Keratinocyte (primary cell): ENCODE results near the gene SYNM. TPM values are rescaled to one million over a fixed set of nuclear protein-coding genes. Genes with fewer than 3 reads are reported as not detected.

Source experiments
- DNase-seq: peaks from one replicate; pipeline ENCODE4 v3.0.0-alpha.2; 2011; ENCODE audit warnings: low read depth, missing footprints, low spot score
- FAIRE-seq: peaks from 2 replicates; lab custom pipeline; 2011; peaks lifted over from hg19 to GRCh38; lab: Jason Lieb, UNC
- H2AFZ ChIP-seq: 2 replicates; pipeline ENCODE4 v1.6.0; 2012; ENCODE audit warnings: low read length, control low read depth, inconsistent platforms; ENCODE audit not compliant: control insufficient read depth
- H3K27ac ChIP-seq: 2 replicates; pipeline ENCODE4 v1.5.1; 2011; ENCODE audit warnings: low read length; ENCODE audit not compliant: control insufficient read depth, insufficient read depth
- H3K27me3 ChIP-seq: 3 replicates; pipeline ENCODE4 v1.6.0; 2011; ENCODE audit warnings: low read length; ENCODE audit not compliant: control insufficient read depth, insufficient read depth; ENCODE audit errors: extremely low read depth
- H3K36me3 ChIP-seq, 2 experiments: 2 replicates in 1 of 2; 3 replicates in 1 of 2; pipeline ENCODE4 v1.5.1; 2011; ENCODE audit warnings: low read length in 2 of 2, mild to moderate bottlenecking in 1 of 2; ENCODE audit not compliant: control insufficient read depth in 2 of 2, insufficient read depth in 2 of 2; ENCODE audit errors: extremely low read depth in 1 of 2
- H3K4me1 ChIP-seq: 3 replicates; pipeline ENCODE4 v1.5.1; 2011; ENCODE audit warnings: low read length; ENCODE audit not compliant: control insufficient read depth, insufficient read depth; ENCODE audit errors: extremely low read depth
- H3K4me2 ChIP-seq: 3 replicates; pipeline ENCODE4 v1.6.0; 2011; ENCODE audit warnings: low read depth, low read length; ENCODE audit not compliant: control insufficient read depth, insufficient read depth; ENCODE audit errors: extremely low read depth
- H3K4me3 ChIP-seq, 3 experiments: fragments of 200-600 bp in 1 of 3; sonication (generic) in 1 of 3; 2 replicates in 2 of 3; 3 replicates in 1 of 3; pipeline ENCODE4 v1.5.1; 2011 to 2016; ENCODE audit warnings: low read length in 3 of 3, mild to moderate bottlenecking in 3 of 3, control low read depth in 2 of 3, inconsistent platforms in 1 of 3, low read depth in 1 of 3, mixed read lengths in 1 of 3, mixed run types in 1 of 3, moderate library complexity in 1 of 3; ENCODE audit not compliant: control insufficient read depth in 2 of 3, insufficient read depth in 2 of 3; ENCODE audit errors: extremely low read depth in 1 of 3
- H3K79me2 ChIP-seq: 2 replicates; pipeline ENCODE4 v1.6.0; 2012; ENCODE audit warnings: low read length; ENCODE audit not compliant: control insufficient read depth, insufficient read depth
- H3K9ac ChIP-seq: 3 replicates; pipeline ENCODE4 v1.6.0; 2011; ENCODE audit warnings: low read length; ENCODE audit not compliant: control insufficient read depth, insufficient read depth; ENCODE audit errors: extremely low read depth
- H3K9me1 ChIP-seq: 3 replicates; pipeline ENCODE4 v1.6.0; 2011; ENCODE audit warnings: low read length; ENCODE audit not compliant: control insufficient read depth, insufficient read depth; ENCODE audit errors: extremely low read depth
- H3K9me3 ChIP-seq: 2 replicates; pipeline ENCODE4 v1.5.1; 2012; ENCODE audit warnings: low read depth, low read length; ENCODE audit not compliant: control insufficient read depth
- H4K20me1 ChIP-seq: 3 replicates; pipeline ENCODE4 v1.6.0; 2011; ENCODE audit warnings: low read length; ENCODE audit not compliant: control insufficient read depth, insufficient read depth; ENCODE audit errors: extremely low read depth
- EZH2 ChIP-seq: IDR thresholded peaks from one replicate; pipeline ENCODE4 v1.6.1; 2012; ENCODE audit warnings: inconsistent platforms, mild to moderate bottlenecking, low read length, moderate library complexity
- dilution Hi-C: fragments of 300-500 bp; cut with MboI; formaldehyde crosslinking; loops from one replicate; pipeline ENCODE4 v1.7.0; 2020; ENCODE audit warnings: low sequenced_read_pairs; ENCODE audit not compliant: extremely low pct_ligation_motif_present
- polyA plus RNA-seq, 5 experiments: library from polyadenylated mRNA; depleted of rRNA in 3 of 5; stranded (reverse) in 3 of 5; stranded (forward) in 1 of 5; unstranded in 1 of 5; fragments of >200 nt; gene quantifications; 1 replicate in 1 of 5; 2 replicates in 3 of 5; 3 replicates in 1 of 5; pipeline versions ENCODE4 v1.2.1 to v1.2.3, GENCODE V29; 2011 to 2012; ENCODE audit warnings: missing spikeins in 2 of 5, low read depth in 1 of 5, low replicate concordance in 1 of 5
- TF ChIP-seq, protein P1 (sequence below), 3 experiments: IDR thresholded peaks in 1 of 3; conservative IDR thresholded peaks in 1 of 3; optimal IDR thresholded peaks in 1 of 3; 2 replicates in 2 of 3; 3 replicates in 1 of 3; pipeline versions ENCODE3 to v1.5.1; 2011; ENCODE audit warnings: low read length in 3 of 3, mild to moderate bottlenecking in 3 of 3, moderate library complexity in 2 of 3, control low read depth in 1 of 3, inconsistent platforms in 1 of 3; ENCODE audit not compliant: insufficient read depth in 2 of 3; ENCODE audit errors: extremely low read depth in 1 of 3

SYNM gene
- polyA plus RNA-seq, 1 donor (not counting 4 experiments of a cell fraction or from before 2014, with no cell fraction given) = 0.09 TPM

DNA sequence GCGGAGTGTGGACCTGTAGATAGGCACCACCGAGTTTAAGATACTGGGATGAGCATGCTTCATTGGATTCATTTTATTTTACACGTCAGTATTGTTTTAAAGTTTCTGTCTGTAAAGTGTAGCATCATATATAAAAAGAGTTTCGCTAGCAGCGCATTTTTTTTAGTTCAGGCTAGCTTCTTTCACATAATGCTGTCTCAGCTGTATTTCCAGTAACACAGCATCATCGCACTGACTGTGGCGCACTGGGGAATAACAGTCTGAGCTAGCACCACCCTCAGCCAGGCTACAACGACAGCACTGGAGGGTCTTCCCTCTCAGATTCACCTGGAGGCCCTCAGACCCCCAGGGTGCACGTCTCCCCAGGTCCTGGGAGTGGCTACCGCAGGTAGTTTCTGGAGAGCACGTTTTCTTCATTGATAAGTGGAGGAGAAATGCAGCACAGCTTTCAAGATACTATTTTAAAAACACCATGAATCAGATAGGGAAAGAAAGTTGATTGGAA lies 29.5 kb downstream of the SYNM start:
- no peak overlapping the region for H2AFZ ChIP-seq
- H3K9ac ChIP-seq = no peak overlapping the region
- no peak for FAIRE-seq
- no peaks in the 10 kb centered on the region for H3K9me3 ChIP-seq
- no peak for DNase-seq
- no peak overlapping the region for H3K4me2 ChIP-seq
- no peaks in the 10 kb centered on the region for H3K79me2 ChIP-seq
- H3K4me1 ChIP-seq = no peaks in the 10 kb centered on the region
- H3K27ac ChIP-seq = no peak overlapping the region
- no peak overlapping the region for H3K4me3 ChIP-seq
- H4K20me1 ChIP-seq = no peaks in the 10 kb centered on the region
- dilution Hi-C loops = no loop called here
- peaks cover 0 to 9% of the 10 kb centered on the region in 2 experiments for H3K36me3 ChIP-seq
- no peaks in the 10 kb centered on the region for H3K9me1 ChIP-seq
- TF ChIP-seq EZH2 = no peak
- TF ChIP-seq, protein P1, sequence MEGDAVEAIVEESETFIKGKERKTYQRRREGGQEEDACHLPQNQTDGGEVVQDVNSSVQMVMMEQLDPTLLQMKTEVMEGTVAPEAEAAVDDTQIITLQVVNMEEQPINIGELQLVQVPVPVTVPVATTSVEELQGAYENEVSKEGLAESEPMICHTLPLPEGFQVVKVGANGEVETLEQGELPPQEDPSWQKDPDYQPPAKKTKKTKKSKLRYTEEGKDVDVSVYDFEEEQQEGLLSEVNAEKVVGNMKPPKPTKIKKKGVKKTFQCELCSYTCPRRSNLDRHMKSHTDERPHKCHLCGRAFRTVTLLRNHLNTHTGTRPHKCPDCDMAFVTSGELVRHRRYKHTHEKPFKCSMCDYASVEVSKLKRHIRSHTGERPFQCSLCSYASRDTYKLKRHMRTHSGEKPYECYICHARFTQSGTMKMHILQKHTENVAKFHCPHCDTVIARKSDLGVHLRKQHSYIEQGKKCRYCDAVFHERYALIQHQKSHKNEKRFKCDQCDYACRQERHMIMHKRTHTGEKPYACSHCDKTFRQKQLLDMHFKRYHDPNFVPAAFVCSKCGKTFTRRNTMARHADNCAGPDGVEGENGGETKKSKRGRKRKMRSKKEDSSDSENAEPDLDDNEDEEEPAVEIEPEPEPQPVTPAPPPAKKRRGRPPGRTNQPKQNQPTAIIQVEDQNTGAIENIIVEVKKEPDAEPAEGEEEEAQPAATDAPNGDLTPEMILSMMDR (optimal IDR thresholded peaks at IDR 0.05 in 1 of 3, IDR thresholded peaks at IDR 0.05 in 1 of 3, conservative IDR thresholded peaks at IDR 0.05 in 1 of 3; ENCODE audit: extremely low read depth in 1 of 3, insufficient read depth in 2 of 3, low read length in 3 of 3) = no peak
- H3K27me3 ChIP-seq = no peaks in the 10 kb centered on the region

DNA sequence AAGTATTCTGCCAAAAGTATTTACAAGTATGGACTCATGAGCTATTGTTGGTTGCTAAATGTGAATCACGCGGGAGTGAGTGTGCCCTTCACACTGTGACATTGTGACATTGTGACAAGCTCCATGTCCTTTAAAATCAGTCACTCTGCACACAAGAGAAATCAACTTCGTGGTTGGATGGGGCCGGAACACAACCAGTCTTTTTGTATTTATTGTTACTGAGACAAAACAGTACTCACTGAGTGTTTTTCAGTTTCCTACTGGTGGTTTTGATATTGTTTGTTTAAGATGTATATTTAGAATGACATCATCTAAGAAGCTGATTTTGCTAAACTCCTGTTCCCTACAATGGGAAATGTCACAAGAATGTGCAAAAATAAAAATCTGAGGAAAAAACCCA lies 30.3 kb downstream of the SYNM start:
- no peak overlapping the region for H3K9ac ChIP-seq
- H4K20me1 ChIP-seq = no peaks in the 10 kb centered on the region
- H3K4me3 ChIP-seq = no peak overlapping the region
- H3K4me1 ChIP-seq = no peaks in the 10 kb centered on the region
- peaks cover 0 to 10% of the 10 kb centered on the region in 2 experiments for H3K36me3 ChIP-seq
- H3K27ac ChIP-seq = no peak overlapping the region
- H2AFZ ChIP-seq = no peak overlapping the region
- FAIRE-seq (no peak), DNase-seq (no peak)
- no peaks in the 10 kb centered on the region for H3K9me1 ChIP-seq
- no peak overlapping the region for H3K4me2 ChIP-seq
- no peaks in the 10 kb centered on the region for H3K79me2 ChIP-seq
- dilution Hi-C loops = no loop called here
- no peaks in the 10 kb centered on the region for H3K27me3 ChIP-seq
- TF ChIP-seq, protein P1 (optimal IDR thresholded peaks at IDR 0.05 in 1 of 3, IDR thresholded peaks at IDR 0.05 in 1 of 3, conservative IDR thresholded peaks at IDR 0.05 in 1 of 3; ENCODE audit: extremely low read depth in 1 of 3, insufficient read depth in 2 of 3, low read length in 3 of 3) = no peak
- no peak for TF ChIP-seq EZH2
- H3K9me3 ChIP-seq = no peaks in the 10 kb centered on the region
